IPS-NIHi7 (cell line): ENCODE measurements around the gene GGT5.
"Not testable (repeated sequence)": the region's sequence is repeated elsewhere in the genome, so short reads cannot be mapped to it uniquely, and the experiment has no call there.

ENCODE experiments used
- DNase-seq: peaks from one replicate; pipeline ENCODE4 v3.0.0; 2012; ENCODE audit warnings: mixed read lengths; ENCODE audit errors: extremely low spot score

The GGT5 gene

DNA sequence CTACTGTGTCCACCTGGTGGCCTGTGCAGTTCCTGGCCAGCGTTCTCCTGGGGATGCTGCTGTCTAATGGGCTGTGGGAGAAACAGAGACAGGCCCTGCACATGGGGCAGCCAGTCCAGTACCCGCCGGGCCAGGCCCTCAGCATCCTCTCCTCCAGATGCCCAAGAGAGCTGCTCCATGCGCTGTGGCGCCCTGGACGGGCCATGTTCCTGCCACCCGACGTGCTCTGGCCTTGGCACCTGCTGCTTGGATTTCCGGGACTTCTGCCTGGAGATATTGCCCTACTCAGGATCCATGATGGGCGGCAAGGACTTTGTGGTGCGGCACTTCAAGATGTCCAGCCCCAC, 62.0 kb downstream of the GGT5 start:
- not testable (repeated sequence) for DNase-seq

DNA sequence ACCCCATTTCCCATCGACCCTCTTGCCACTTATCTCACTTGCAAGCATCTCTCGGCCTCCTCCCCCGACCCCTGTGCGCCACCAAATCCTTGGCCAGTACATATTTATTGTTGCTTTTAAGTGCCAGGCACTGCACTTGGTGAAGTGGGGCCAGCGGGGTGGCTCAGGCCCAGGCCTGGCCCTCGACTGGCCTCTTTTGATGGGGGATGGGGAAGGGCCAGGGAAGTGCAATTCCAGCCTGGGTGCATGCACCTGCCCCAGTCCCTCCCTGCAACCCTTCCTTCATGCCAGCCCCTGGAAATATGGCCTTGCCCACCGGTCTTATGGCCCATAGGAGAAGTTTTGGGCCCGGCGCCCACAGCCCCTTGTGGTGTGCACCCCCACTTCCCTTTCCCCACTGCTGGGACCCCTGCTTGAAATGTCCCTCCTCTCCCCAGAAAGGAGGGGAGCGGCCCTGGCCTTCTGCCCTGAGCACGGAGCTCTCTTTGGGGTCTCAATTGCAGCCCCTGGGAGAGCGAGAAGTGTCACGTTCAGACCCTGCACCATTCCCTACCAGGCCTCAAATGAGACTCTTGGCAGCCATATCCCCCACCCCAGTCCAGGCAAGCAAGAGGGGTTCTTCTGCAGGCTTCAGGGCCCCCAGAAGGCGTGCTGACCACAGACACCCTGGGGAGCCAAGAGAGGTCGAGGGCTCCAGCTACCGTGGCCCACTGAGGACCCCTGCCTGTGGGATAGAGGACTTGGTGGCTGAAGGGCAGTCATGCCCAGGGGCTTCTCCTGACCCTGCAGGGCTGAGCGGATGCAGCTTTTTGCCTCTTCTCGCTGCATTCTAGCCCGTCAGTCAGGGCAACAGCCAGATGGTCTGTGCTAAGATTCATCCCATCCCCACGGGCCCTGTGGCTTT, 62.6 kb downstream of the GGT5 start:
- no peak for DNase-seq

DNA sequence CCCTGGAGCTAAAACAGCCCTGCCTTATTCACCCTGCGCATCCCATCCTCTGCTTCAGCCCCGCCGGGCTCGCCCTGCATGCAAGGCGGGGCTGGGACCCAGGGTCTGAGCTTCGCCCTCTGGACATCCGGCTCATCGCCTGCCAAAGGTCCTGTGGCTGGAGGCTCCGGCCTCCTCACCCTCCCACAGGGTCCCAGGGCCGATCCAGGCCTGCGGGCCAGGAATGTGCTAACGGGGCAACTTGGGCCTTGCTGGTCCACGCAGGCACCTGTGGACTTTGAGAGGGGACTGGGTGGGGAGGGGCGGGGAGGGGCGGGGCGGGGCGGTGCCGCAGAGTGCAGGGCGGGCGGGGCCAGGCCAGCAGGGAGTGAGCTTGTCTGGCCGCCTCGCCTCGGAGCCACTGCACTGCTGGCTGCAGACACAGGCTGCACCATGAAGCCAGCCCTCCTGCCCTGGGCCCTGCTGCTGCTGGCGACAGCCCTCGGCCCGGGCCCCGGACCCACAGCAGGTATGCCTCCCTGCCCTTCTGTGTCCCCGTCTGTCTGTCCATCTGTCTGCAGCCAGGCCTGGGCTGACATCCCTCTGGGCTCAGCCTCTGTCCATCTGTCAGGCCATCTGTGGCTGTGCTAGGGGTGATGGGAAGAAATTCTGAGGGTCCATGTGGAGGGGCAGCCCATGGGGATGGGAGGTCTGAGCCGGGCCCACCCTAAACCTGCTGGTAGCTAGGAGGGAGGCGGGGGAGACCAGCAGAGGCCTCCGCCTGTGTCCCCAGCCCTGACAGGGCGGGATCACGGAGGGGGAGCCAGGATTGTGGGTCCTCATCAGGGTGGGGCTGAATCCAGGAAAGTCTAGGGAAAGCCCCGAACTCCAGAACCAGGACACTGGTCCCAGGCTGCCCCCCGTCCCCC, 63.5 kb downstream of the GGT5 start, which contains the start of gene SUSD2:
Gene SUSD2 (plus strand): TSS at position 400 of the 908 bp plus-strand sequence. CDS start 33 bp downstream, at position 433.
- DNase-seq: peak; percentile 66

DNA sequence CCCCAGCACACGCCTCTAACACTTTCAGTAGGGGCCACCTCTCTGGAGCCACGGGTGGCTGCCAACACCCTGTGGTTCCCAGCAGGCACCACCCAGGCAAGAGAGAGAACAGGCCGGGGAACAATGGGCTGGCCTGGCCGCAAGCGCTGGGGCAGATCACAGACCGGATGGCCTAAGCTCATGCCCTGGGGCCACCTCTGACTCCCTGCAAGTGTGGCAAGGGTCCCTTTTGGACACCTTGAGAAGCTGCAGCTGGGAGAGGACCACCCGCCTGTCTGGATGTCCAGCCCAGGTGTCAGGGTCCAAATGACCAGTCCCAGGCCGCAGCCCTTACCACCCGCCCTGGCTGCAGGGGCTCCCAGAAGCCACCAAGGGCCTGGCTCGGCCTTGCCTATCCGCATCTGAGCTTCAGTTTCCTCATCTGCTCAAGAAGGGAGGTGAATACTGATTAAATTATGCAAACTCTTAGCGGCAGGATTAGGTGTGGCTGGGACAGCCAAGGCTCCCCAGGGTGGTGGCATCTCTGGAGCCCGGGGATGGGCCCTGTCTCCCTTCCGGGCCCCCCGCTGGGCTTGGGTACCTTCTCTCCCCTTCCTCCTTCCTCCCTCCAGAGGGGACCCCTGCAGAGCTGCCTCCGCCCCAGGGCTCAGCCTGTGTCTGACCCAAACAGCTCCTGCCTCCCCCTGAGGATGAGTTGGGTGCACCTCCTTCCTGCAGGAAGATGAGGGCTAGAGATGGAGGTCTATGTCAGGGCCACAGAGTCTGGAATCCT, 64.4 kb downstream of the GGT5 start:
- DNase-seq: no peak

DNA sequence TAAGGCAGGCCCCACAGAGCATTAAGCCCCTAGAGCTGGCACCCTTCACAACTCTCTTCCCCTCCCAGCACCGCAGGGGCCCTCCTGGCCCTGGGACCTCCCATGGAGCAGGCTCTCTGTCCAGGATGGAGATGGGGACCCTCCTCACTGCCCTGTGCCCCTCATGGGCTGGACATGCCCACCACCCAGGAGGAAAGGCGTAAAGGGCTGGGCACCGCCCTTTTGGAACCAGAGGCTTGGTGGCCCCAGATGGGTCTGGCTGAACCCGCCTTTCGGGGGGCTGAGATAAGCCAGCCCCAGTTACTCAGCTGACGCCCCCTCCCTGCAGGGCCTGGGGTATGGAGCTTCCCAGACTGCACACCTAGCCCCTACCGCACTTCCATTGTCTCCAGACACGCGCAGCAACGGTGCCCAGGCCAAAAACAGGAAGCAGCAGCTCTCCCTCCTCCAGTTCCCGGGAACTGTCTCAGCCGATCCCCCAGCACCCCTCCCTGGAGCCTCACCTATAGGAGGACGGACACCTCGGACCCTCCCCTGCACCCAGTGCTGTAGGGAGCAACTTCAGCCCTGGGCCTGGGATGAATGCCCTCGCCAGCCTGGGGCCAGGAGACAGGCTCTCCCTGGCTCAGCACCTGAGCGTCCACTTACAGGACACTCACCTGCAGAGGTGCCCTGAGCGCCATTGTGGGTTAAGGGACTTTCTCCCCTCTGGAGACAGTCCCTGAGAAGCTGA, 65.2 kb downstream of the GGT5 start:
- no peak for DNase-seq

- peak; percentile 57 for DNase-seq
Measured at GRCh38 chr22:24178502-24179440, 66.1 kb downstream of the GGT5 start.

GRCh38 chr22:24178021-24178431, 66.9 kb downstream of the GGT5 start:
- no peak for DNase-seq

- no peak for DNase-seq
Measured at GRCh38 chr22:24177456-24177855, 67.4 kb downstream of the GGT5 start.

- DNase-seq: no peak
Measured at GRCh38 chr22:24177045-24177444, 67.8 kb downstream of the GGT5 start.

GRCh38 chr22:24176630-24177029, 68.3 kb downstream of the GGT5 start:
- DNase-seq: no peak

DNA sequence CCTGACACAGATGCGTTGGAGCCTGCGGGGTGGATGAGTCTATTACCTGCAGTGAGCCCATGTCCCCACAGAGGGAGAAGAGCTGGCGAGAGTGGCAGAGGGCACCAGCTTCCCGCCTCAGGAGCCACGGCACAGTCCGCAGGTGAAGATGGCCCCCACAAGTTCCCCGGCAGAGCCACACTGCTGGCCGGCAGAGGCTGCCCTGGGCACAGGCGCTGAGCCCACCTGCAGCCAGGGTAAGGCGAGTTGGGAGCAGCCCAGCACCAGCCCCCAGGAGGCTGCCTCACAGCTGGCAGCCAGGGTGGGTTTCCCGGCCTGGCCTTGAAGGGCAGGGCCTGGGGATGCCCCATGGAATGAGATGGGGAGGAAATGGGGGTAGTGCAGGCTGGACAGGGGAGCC, 68.8 kb downstream of the GGT5 start:
- DNase-seq: no peak

- peak; percentile 92 for DNase-seq
Measured at GRCh38 chr22:24175160-24175808, 69.6 kb downstream of the GGT5 start.

DNA sequence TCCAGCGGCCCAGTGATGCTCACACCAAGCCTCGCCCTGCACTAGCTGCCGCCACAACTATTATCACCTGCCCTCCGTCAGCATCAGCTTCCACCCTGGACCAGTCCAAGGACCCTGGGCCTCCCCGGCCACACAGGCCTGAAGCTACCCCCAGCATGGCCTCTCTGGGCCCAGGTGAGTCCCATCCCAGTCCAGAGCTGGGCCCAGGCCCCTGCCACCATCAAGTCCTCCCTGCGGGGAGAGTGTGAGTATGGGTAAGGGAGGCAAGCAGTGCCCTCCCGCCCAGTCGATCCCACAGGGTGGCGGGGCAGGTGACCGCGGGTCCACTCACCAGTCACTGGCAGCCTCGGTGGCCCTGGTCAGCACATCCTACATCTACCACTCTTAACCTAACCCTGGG, 73.1 kb downstream of the GGT5 start:
- no peak for DNase-seq

DNA sequence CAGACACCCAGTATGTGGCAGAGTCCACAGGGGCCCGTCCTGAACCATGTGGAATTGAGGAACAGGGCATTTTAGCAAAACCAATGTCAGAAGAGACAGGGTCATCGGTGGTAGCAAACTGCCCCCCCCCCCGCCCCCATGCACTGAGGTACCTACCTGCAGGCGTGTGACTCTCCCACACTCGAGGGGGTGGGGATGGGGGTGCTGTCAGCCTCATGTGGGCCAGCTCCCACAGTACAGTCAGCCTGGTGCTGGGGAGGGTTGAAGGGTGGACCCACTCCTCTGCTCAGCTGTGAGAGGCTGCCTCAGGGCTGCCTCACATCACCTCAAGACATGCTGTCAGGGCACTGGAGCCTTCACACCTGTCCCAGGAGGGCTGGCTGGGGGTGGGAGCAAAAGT, 74.2 kb downstream of the GGT5 start:
- no peak for DNase-seq

- no peak for DNase-seq
Measured at GRCh38 chr22:24170188-24170587, 74.7 kb downstream of the GGT5 start.
